HG02981 (cell line): ENCODE results near the gene PARG.
A peak's percentile ranks its signal among the peaks of the same experiment; 100 is the strongest.
"Not testable (repeated sequence)": the region's sequence is repeated elsewhere in the genome, so short reads cannot be mapped to it uniquely, and the experiment has no call there.

Experiments
- ATAC-seq: cut with Tn5 transposase; IDR thresholded peaks from one replicate; pipeline ENCODE4 v1.9.1; 2021; ENCODE audit warnings: mild to moderate bottlenecking, moderate library complexity; ENCODE audit not compliant: unreplicated experiment

The PARG gene

DNA sequence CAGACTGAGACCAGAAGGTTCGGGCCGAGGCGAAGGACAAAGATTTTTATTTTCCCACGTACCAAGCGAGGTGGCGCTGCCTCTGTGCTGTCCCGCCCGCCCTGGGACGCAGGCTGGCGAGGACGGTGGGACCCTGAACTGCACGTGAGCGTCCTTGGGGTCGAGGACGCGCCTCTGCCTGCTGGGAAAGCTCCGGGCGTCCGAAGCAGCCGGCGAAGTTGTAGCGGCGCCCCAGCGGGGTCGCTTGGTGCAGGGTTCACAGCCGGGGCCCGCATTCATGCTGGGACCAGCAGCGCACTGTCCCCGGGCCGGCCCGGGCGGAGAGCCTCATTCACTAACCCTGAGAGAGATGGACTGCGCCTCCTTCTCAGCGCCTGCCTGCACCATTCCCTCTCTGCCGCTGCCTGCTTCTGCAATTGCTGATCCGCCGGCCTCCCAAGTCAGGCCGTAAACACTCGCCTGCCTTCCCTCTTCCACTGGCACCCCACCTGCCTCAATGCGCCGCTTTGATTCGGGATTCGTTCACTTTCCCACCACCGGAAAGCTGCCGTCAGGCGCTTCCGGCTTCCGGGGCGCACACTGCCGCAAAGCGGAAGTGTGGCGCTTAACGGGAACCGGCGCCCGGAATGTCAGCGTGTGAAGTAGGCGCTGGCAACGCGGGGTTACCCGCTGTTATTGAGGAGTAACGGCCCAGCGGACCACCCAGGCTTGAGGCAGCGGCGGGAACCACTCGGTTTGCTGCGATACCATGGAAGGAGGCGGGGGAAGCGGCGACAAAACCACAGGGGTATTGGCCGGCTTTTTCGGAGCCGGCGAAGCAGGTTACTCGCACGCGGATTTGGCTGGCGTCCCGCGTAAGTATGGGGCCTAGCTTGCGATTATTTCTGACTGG, at the start of gene PARG, which contains the start of gene TIMM23B:
Gene PARG (minus strand): TSS at position 581 of the 892 bp plus-strand sequence. CDS start 302 bp downstream, at position 279.
Gene TIMM23B (plus strand): TSS at position 607 of the 892 bp plus-strand sequence. CDS start 142 bp downstream, at position 749.
- ATAC-seq: peak; percentile 65

DNA sequence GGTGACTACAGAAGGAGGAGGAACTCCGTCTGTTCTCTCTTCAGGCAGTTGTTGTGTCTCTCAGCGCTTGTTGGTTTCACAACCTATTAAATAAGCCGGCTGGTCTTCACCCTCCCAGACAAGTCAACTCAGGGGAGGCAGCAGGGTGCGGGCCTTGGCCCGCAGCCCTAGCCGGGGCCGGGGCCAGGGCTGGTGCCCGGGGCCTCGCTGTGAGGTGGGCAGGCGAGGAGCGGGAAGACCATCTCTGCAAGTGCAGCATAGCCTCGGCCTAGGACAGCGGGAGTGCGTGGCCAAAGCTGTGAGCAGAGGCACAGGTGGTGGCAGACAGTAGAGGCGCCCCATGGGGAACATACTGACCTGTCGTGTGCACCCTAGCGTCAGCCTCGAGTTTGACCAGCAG, 46.5 kb upstream of the PARG start, which contains the start of gene AGAP6:
Gene AGAP6 (plus strand): TSS at position 31 of the 400 bp plus-strand sequence. CDS start 310 bp downstream, at position 341.
- not testable (repeated sequence) for ATAC-seq

DNA sequence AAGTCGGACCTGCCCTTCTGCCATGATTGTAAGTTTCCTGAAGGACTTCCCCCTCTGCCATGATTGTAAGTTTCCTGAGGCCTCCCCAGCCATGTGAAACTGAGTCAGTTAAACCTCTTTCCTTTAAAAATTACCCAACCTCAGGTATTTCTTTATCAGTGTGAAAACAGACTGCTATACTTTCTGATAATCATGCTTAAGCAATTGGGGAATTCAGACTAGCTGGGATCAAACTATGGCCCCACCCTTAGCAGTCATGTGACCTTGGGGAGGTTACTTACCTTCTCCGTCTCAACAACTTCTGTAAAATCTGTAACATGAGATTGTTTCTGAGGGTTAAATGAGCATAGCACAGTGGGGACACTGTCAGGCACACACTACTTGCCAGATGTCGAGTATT, 45.4 kb upstream of the PARG start:
- ATAC-seq: not testable (repeated sequence)

DNA sequence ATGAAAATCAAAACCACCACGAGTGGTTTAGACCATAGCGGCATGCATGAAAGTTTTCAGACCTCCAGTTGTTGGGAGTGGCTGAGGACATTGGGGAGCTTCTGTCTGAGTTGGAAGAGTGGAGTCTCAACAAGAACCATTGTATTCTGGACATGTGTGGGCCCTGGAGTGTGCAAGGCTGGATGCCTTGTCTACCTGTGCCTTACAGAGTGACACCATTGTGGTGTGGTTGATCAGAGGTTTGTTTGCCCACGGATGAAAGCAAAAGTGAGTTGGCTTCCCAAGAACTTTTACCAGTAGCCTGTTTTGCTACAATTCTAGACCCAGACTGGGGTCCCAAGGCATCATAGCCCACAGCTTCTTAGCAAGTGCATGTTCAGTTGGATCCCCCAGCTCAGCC, 35.9 kb upstream of the PARG start:
- ATAC-seq: not testable (repeated sequence)

DNA sequence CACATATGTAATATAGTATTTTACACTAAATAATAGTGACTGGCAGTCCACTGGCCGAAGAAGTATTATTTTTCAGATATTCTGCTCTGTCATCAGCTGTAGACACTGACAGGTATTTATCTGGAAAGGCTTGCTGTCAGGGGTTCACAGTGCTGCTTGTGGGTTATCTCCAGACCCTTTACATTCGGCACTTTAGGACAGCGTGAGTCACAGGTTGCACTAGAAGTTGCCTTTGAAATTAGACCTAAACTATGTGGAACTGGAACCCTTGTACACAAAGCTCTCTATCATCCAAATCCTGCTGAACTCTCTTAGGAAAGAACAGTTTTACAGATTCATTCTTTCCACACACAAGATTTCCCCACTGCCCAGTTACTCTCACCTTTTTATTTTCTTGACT, 30.3 kb upstream of the PARG start:
- ATAC-seq: not testable (repeated sequence)

DNA sequence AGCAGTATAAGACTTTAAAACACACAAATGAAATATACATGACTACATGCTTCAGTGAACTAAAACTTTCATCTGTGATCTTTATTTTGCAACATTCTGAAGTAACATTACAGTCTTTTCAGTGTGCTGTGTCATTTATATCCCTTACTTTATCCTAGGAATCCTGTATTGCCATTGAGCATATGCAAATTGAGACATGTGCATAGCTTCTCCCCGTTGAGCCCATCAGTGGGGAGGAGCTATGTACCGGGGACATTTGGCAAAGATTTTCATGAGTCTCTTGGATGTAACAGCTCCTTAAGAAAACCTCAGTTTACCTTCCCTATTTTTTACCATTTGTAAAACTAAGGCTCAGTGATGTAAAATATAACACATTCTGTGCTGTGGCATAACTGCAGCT, 29.6 kb upstream of the PARG start:
- ATAC-seq: not testable (repeated sequence)

DNA sequence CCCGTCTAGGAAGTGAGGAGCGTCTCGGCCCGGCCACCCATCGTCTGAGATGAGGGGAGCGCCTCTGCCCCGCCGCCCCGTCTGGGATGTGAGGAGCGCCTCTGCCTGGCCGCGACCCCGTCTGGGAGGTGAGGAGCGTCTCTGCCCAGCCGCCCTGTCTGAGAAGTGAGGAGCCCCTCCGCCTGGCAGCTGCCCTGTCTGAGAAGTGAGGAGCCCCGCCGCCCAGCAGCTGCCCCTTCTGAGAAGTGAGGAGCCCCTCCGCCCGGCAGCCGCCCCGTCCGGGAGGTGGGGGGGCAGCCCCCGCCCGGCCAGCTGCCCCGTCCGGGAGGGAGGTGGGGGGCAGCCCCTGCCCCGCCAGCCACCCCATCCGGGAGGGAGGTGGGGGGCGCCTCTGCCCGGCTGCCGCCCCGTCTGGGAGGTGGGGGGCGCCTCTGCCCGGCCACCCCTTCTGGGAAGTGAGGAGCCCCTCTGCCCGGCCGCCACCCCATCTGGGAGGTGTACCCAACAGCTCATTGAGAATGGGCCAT, 28.6 kb upstream of the PARG start:
- ATAC-seq: not testable (repeated sequence)

DNA sequence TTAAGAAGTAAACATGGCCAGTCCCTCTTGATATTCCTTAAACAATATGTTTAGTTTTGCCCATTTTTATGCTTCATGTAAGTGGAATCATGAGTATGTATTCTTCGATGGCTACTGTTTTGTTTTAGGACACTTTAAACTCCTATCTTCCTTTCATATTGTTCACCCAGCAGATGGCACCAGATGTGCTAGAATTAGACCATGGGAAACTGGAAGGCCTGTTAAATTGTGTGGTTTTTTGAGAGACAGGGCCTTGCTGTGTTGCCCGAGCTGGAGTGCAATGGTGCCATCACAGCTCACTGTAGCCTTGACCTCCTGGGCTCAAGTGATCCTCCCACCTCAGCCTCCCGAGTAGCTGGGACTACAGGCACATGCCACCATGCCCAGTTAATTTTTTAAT, 11.3 kb upstream of the PARG start:
- not testable (repeated sequence) for ATAC-seq

DNA sequence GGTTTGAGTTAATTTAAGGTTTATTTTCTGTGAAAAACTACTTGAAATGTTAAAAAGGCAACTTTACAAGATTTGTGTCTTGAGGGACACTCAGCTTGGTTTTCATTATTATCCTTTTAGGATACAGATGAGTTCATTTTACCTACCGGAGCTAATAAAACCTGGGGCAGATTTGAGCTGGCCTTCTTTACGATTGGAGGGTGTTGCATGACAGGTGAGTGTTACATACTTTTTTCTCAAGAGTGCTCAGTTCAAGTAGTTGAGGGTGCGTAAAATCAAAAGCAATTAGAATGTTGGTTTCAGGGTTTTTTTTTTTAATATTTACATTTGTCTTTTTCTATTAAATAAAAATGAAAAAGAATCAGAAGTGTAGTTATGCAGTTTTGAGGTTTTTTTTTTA, 10.2 kb upstream of the PARG start:
- ATAC-seq: not testable (repeated sequence)

DNA sequence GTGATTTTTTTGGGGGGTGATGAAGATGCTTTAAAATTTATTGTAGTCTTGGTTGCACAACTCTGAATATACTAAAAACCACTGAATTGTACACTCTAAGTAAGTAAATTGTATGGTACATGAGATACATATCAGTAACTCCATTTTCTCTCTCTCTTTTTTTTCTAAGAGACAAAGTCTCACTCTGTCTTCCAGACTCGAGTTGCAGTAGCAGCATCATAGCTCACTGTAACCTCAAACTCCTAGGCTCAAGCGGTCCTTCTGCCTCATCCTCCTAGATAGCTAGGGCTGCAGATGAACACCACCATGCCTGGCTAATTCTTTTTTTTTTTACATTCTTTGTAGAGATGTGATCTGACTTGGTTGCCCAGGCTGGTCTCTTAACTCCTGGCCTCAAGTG, 6.9 kb upstream of the PARG start:
- not testable (repeated sequence) for ATAC-seq

DNA sequence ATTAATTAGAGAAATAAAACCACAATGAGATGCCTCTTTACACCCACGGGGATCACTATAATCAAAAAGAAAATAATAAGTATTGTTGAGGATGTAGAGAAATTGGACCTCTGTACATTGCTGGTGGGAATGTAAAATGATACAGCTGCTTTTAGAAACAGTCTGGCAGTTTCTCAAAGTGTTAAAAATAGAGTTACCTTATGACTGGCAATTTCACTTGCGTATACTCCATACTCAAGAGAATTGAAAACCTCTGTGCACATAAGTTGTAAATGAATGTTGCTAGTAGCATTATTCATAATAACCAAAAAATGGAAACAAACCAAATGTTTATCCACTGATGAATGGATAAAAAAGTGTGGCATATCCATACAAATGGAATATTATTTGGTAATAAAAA, 6.3 kb upstream of the PARG start:
- ATAC-seq: peak; percentile 69

DNA sequence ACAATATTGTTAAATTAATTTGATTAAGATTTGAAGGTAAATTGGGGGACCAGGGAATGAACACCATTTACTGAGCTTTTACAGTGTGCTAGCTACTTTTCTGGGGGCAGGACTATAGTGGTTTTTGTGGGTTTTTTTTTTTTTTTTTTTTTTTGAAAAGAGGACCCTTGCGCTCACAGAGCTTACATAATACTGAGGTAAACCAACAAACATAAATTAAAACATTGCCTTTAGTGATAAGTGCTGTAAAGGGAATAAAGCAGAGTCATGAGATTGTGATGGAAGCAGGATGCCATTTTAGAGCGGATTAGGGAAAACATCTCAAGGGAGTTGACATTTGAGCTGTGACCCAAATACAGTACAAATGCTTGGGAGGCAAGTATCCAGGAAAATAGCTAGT, 1.8 kb upstream of the PARG start:
- ATAC-seq: not testable (repeated sequence)

DNA sequence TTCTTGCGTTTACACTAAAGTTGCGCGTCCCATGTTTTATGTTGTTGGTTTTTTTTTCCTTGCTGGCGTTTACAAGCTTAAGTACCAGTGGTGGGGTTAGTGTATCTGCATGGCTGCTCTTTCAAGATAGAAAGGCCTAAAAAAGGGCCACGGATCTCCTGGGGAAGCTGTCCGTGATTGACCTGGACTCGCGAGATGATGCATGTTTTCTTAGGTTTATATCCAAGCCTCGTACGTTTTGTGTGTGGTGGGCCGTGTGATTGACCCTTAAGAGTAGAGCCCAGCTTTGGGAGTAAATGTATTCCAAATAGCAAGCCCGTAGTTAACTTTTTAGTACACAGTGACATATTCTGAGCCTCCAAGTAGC, 495 bp upstream of the PARG start:
- ATAC-seq: peak; percentile 23

DNA sequence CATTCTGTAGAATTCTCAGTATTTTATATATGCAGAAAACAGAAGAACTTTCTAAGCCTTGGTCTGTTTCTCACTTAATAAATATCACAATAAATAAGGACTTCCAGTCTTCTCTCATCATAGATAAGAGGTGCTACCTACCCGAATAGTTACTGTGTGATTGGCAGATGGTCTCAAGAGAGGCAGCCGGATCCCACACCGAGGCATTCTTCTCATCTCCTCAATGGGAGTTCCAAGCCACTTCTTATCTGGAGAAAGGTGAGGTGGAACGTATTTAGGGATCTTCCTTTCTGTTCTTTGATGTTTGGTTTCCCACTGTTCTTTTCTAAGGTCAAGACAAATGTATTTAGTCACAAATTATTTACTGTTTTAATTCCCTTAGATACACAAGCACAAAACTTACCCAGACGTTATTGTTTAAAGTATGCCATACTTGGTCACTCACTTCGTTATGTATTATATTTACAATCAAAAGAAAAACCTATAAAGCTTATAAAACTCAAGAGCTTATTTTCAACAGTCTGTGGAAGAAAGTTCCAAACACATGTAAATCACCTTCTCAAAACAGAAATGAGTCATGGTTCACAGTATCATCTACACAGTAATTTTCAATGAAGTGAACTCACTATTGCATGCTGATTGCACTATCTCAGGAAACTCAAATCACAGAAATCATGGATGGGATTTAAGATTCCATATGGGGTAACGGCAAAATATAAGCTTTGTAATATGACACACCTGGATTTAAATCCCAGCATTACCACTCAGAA, 9.7 kb downstream of the PARG start:
- not testable (repeated sequence) for ATAC-seq

DNA sequence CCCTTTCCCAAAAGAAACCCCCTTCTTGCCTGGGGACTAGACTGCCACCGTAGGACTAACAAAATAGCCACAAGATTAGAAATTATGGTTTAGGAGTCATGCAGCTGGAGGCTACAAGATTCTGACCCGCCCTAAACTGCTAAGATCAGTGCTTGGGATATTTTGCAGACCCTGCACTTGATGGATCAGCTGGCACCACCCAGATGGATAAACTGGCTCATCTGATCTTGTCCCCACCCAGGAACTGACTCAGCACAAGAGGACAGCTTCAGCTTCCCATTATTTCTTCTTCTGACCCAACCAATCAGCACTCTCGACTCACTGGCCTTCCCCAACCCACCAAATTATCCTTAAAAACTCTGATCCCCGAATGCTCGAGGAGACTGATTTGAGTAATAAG, 10.6 kb downstream of the PARG start:
- not testable (repeated sequence) for ATAC-seq

DNA sequence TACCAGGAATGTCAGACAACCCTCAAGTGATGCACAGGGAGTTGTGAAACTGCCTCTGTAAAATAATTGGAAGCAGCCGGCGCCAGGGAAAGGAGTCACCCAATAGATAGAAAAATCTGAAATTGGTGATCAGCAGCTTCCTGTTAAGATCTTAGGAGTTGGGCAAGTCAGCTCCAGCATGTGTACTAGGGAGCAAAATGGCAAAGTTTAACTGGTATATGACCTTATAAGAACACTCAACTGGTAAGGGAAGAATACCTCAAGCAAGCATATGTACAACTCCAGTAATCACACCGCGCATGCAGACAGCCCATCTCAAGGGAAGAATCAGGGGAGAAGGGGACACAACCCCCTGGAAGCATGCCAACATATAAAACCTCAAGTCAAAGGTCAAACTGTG, 18.3 kb downstream of the PARG start:
- not testable (repeated sequence) for ATAC-seq

DNA sequence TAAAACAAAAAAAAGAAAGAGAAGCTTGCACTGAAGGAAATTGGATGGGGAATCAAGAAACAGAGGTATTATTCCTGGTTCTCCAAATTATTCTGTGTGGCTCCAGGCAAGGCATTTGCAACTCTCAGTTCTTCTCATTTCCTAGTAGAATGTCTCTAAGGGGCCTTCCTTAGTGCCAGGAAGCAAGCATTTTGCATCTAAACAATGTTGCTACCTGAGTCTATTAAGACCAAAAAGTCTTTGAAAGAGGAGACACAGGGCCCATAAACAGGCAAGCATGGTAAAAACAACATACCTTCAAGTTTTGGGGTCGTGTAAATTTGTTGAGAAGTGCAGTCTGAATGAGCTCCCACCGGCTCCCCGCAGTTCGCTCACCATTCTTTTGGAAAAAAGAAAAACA, 19.8 kb downstream of the PARG start:
- not testable (repeated sequence) for ATAC-seq

DNA sequence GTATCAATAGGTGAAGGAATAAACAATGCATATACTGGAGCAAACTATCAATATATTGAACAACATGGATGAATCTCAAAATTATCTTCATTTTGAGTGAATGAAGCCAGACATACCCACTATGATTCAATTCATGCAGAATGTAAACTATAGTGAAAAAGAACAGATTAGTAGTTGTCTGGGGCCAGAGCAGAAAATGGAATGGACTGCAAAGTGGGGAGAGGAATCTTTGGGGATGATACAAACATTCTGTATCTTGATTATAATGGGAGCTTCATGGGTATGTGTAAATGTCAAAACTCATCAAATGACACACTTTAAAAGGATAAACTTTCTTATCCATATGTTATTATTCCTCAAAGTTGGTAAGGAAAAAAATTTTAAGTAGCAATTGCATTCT, 23.9 kb downstream of the PARG start:
- not testable (repeated sequence) for ATAC-seq

DNA sequence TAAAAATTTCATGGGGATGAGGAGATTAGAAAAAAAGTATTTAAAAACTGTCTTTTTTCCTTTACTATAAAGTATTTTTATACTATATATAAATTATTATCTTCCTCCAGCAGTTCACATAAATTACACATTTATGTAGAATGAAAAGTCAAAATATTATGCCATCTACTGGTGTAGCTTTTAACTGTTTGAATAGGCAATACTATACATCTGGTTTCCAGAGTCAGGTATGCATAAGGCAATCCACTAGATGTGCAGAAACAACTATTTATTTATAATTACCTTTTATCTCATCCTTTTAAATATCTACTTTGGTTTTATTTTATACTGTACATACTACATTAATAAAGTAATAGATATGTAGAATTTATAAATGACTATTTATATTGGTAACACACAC, 25.4 kb downstream of the PARG start:
- ATAC-seq: not testable (repeated sequence)

DNA sequence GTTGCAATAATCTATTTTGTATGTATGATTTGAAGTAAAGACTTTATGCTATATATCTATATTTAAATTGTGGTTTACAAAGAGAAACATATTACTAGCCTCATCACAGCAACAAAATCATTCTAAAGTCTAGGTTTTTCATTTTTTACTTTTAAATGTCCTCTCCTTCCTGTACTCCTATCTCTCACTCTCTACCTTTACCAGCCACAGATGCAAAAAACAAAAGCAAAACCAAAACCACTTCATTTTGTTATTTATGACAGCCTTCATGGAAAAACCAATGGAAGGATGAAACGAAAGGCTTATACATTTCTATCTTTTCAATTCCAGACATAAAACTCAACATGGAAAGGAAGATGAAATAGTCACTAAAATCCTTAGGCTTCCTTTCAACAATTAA, 31.5 kb downstream of the PARG start:
- ATAC-seq: not testable (repeated sequence)
